Fibroblast of lung (primary cell): ENCODE data around the gene MIER2.

Source experiments
- CTCF ChIP-seq, 2 donors: IDR thresholded peaks in 1 of 2; conservative IDR thresholded peaks in 1 of 2; 1 replicate in 1 of 2; 2 replicates in 1 of 2; pipeline ENCODE4 v1.5.1; 2011 to 2012; ENCODE audit warnings: low read length in 2 of 2, control low read depth in 1 of 2, inconsistent platforms in 1 of 2, low read depth in 1 of 2, mild to moderate bottlenecking in 1 of 2
- EZH2 ChIP-seq: IDR thresholded peaks from 2 replicates; pipeline ENCODE4 v1.5.1; 2012; ENCODE audit warnings: low read length, control low read depth, mild to moderate bottlenecking; ENCODE audit errors: missing control alignments

GRCh38 chr19:325937-326565 is 18.5 kb downstream of the MIER2 start:
- no peak for TF ChIP-seq CTCF (conservative IDR thresholded peaks at IDR 0.05 in 1 of 2, IDR thresholded peaks at IDR 0.05 in 1 of 2; ENCODE audit: low read depth in 1 of 2, low read length in 2 of 2)
- TF ChIP-seq EZH2 = no peak
